Activated CD4-positive, alpha-beta memory T cell treated with anti-CD3 and anti-CD28 coated beads for 36 hours (primary cell): ENCODE results near the gene ROR2. TPM values are rescaled to one million over a fixed set of nuclear protein-coding genes. Genes with fewer than 3 reads are reported as not detected.

Experiments
- CTCF ChIA-PET: fragments of 350-600 bp; sonication (Branson Sonifier 250); formaldehyde crosslinking; loops from one replicate; lab custom pipeline; 2021; ENCODE audit warnings: antibody characterized with exemption, inconsistent platforms; lab: Charles Lee
- POLR2A ChIA-PET: fragments of 350-600 bp; sonication (Branson Sonifier 250); formaldehyde crosslinking; loops from one replicate; lab custom pipeline; 2021; ENCODE audit warnings: antibody characterized with exemption; lab: Charles Lee
- DNase-seq: peaks from one replicate; pipeline ENCODE4 v3.0.0-alpha.2; 2020
- H3K27ac Mint-ChIP-seq: one replicate; pipeline ENCODE4 v1.8.0; 2021; ENCODE audit warnings: mixed read lengths
- H3K27me3 Mint-ChIP-seq: one replicate; pipeline ENCODE4 v1.8.0; 2021; ENCODE audit warnings: mixed read lengths
- H3K36me3 Mint-ChIP-seq: one replicate; pipeline ENCODE4 v1.8.0; 2021; ENCODE audit warnings: mixed read lengths
- H3K4me1 Mint-ChIP-seq: one replicate; pipeline ENCODE4 v1.8.0; 2021; ENCODE audit warnings: low read depth, mixed read lengths
- H3K4me3 Mint-ChIP-seq: one replicate; pipeline ENCODE4 v1.8.0; 2021; ENCODE audit warnings: mild to moderate bottlenecking, mixed read lengths
- H3K9me3 Mint-ChIP-seq: one replicate; pipeline ENCODE4 v1.8.0; 2021; ENCODE audit warnings: mixed read lengths
- intact Hi-C: fragments of 100-400 bp; cut with micrococcal nuclease; formaldehyde crosslinking; loops from one replicate; pipeline ENCODE4 v1.15.1; 2023
- total RNA-seq, 2 experiments: library from RNA; stranded (reverse); gene quantifications; one replicate each; pipeline ENCODE4 v1.2.3, GENCODE V29; 2021

The ROR2 gene
- total RNA-seq, 2 experiments from 2014 or later, result 0.05 to 0.31 TPM

GRCh38 chr9:91894536-91894935 is 55.5 kb downstream of the ROR2 start:
- Mint-ChIP-seq H3K9me3 (no peaks in the 10 kb centered on the region), H3K27ac (no peak overlapping the region), H3K4me3 (no peak overlapping the region), H3K36me3 (no peaks in the 10 kb centered on the region), H3K27me3 (peaks cover 19% of the 10 kb centered on the region), H3K4me1 (no peaks in the 10 kb centered on the region)
- DNase-seq, result no peak
- intact Hi-C loops, result no loop called here
- POLR2A ChIA-PET, result no interaction called here
- CTCF ChIA-PET, result no interaction called here

- DNase-seq, result no peak
- POLR2A ChIA-PET, result no interaction called here
- no peaks in the 10 kb centered on the region for H3K4me1 Mint-ChIP-seq
- CTCF ChIA-PET, result no interaction called here
- intact Hi-C loops, result no loop called here
- H3K27ac Mint-ChIP-seq, result no peak overlapping the region
- H3K27me3 Mint-ChIP-seq, result peaks cover 19% of the 10 kb centered on the region
- H3K9me3 Mint-ChIP-seq, result no peaks in the 10 kb centered on the region
- H3K36me3 Mint-ChIP-seq, result no peaks in the 10 kb centered on the region
- H3K4me3 Mint-ChIP-seq, result no peak overlapping the region
Observed at GRCh38 chr9:91894023-91894422, 56.0 kb downstream of the ROR2 start.

GRCh38 chr9:91891915-91892314 is 58.1 kb downstream of the ROR2 start:
- POLR2A ChIA-PET, result no interaction called here
- Mint-ChIP-seq H3K36me3 (no peaks in the 10 kb centered on the region), H3K4me1 (no peaks in the 10 kb centered on the region), H3K27me3 (peaks cover 22% of the 10 kb centered on the region), H3K9me3 (no peaks in the 10 kb centered on the region), H3K27ac (no peak overlapping the region), H3K4me3 (no peak overlapping the region)
- intact Hi-C loops, result no loop called here
- CTCF ChIA-PET, result no interaction called here
- DNase-seq, result no peak

- Mint-ChIP-seq H3K36me3 (no peaks in the 10 kb centered on the region), H3K27ac (no peak overlapping the region), H3K27me3 (peaks cover 13% of the 10 kb centered on the region), H3K4me1 (no peaks in the 10 kb centered on the region), H3K4me3 (no peak overlapping the region), H3K9me3 (no peaks in the 10 kb centered on the region)
- intact Hi-C loops, result no loop called here
- ChIA-PET POLR2A (no interaction called here), CTCF (no interaction called here)
- DNase-seq, result no peak
Observed at GRCh38 chr9:91890662-91891061, 59.4 kb downstream of the ROR2 start.

GRCh38 chr9:91889161-91889911 is 60.7 kb downstream of the ROR2 start:
- ChIA-PET POLR2A (no interaction called here), CTCF (no interaction called here)
- Mint-ChIP-seq H3K36me3 (no peaks in the 10 kb centered on the region), H3K27ac (no peak overlapping the region), H3K9me3 (no peaks in the 10 kb centered on the region), H3K4me3 (no peak overlapping the region), H3K27me3 (peaks cover 14% of the 10 kb centered on the region), H3K4me1 (no peaks in the 10 kb centered on the region)
- intact Hi-C loops, result no loop called here
- no peak for DNase-seq

- ChIA-PET CTCF (no interaction called here), POLR2A (no interaction called here)
- Mint-ChIP-seq H3K4me3 (no peak overlapping the region), H3K27ac (no peak overlapping the region), H3K36me3 (no peaks in the 10 kb centered on the region), H3K4me1 (no peaks in the 10 kb centered on the region), H3K27me3 (peaks cover 5% of the 10 kb centered on the region), H3K9me3 (no peaks in the 10 kb centered on the region)
- DNase-seq, result no peak
- intact Hi-C loops, result no loop called here
Observed at GRCh38 chr9:91886414-91887076, 63.5 kb downstream of the ROR2 start.

GRCh38 chr9:91885746-91886413 is 64.1 kb downstream of the ROR2 start:
- Mint-ChIP-seq H3K36me3 (no peaks in the 10 kb centered on the region), H3K27me3 (peaks cover 5% of the 10 kb centered on the region), H3K9me3 (no peaks in the 10 kb centered on the region), H3K4me1 (no peaks in the 10 kb centered on the region), H3K27ac (no peak overlapping the region), H3K4me3 (no peak overlapping the region)
- CTCF ChIA-PET, result no interaction called here
- POLR2A ChIA-PET, result no interaction called here
- intact Hi-C loops, result no loop called here
- no peak for DNase-seq

GRCh38 chr9:91884696-91885687 is 65.0 kb downstream of the ROR2 start:
- no peak for DNase-seq
- Mint-ChIP-seq H3K36me3 (no peaks in the 10 kb centered on the region), H3K27ac (no peak overlapping the region), H3K9me3 (no peaks in the 10 kb centered on the region), H3K4me3 (no peak overlapping the region), H3K4me1 (no peaks in the 10 kb centered on the region), H3K27me3 (peaks cover 5% of the 10 kb centered on the region)
- intact Hi-C loops, result no loop called here
- ChIA-PET CTCF (interaction anchor here (0.7 kb wide), 1 partner anchor 65 kb away, joined by 3 read pairs; the partner anchor contains the start of gene ROR2), POLR2A (no interaction called here)

- Mint-ChIP-seq H3K4me3 (no peak overlapping the region), H3K9me3 (no peaks in the 10 kb centered on the region), H3K4me1 (no peaks in the 10 kb centered on the region), H3K27ac (no peak overlapping the region), H3K36me3 (no peaks in the 10 kb centered on the region), H3K27me3 (peaks cover 5% of the 10 kb centered on the region)
- CTCF ChIA-PET, result no interaction called here
- DNase-seq, result no peak
- intact Hi-C loops, result no loop called here
- POLR2A ChIA-PET, result no interaction called here
Observed at GRCh38 chr9:91884153-91884552, 65.9 kb downstream of the ROR2 start.

- DNase-seq, result no peak
- Mint-ChIP-seq H3K9me3 (no peaks in the 10 kb centered on the region), H3K4me3 (no peak overlapping the region), H3K27me3 (peaks cover 5% of the 10 kb centered on the region), H3K4me1 (no peaks in the 10 kb centered on the region), H3K36me3 (no peaks in the 10 kb centered on the region), H3K27ac (no peak overlapping the region)
- intact Hi-C loops, result no loop called here
- POLR2A ChIA-PET, result no interaction called here
- CTCF ChIA-PET, result no interaction called here
Observed at GRCh38 chr9:91883503-91883902, 66.5 kb downstream of the ROR2 start.

GRCh38 chr9:91882627-91883026 is 67.4 kb downstream of the ROR2 start:
- no peaks in the 10 kb centered on the region for H3K9me3 Mint-ChIP-seq
- H3K36me3 Mint-ChIP-seq, result no peaks in the 10 kb centered on the region
- H3K27me3 Mint-ChIP-seq, result peaks cover 1% of the 10 kb centered on the region
- ChIA-PET CTCF (no interaction called here), POLR2A (no interaction called here)
- intact Hi-C loops, result no loop called here
- H3K4me1 Mint-ChIP-seq, result no peaks in the 10 kb centered on the region
- no peak for DNase-seq
- no peak overlapping the region for H3K4me3 Mint-ChIP-seq
- no peak overlapping the region for H3K27ac Mint-ChIP-seq
